SJSA1 (cell line): ENCODE data around the gene IDI2. TPM values are rescaled to one million over a fixed set of nuclear protein-coding genes. Genes with fewer than 3 reads are reported as not detected.

ENCODE experiments used
- DNase-seq, 2 experiments: peaks; one replicate each; pipeline ENCODE4 v3.0.0-alpha.2; 2015 to 2020; ENCODE audit warnings: low spot score in 2 of 2, low read depth in 1 of 2
- H3K27ac ChIP-seq: fragments of 250-450 bp; sonication (Bioruptor Pico); 2 replicates; pipeline ENCODE4 v1.5.1; 2020; ENCODE audit warnings: mild to moderate bottlenecking, moderate library complexity
- H3K27me3 ChIP-seq: fragments of 250-450 bp; sonication (Bioruptor Pico); replicated peaks from 2 replicates; pipeline ENCODE4 v1.5.1; 2020; ENCODE audit warnings: mild to moderate bottlenecking, moderate library complexity
- H3K36me3 ChIP-seq: fragments of 250-450 bp; sonication (Bioruptor Pico); 2 replicates; pipeline ENCODE4 v1.5.1; 2020; ENCODE audit warnings: mild to moderate bottlenecking
- H3K4me1 ChIP-seq: fragments of 250-450 bp; sonication (Bioruptor Pico); replicated peaks from 2 replicates; pipeline ENCODE4 v1.6.1; 2021; ENCODE audit warnings: mild to moderate bottlenecking
- H3K4me3 ChIP-seq: fragments of 250-450 bp; sonication (Bioruptor Pico); 2 replicates; pipeline ENCODE4 v1.5.1; 2020; ENCODE audit warnings: mild to moderate bottlenecking
- H3K9me3 ChIP-seq: fragments of 250-450 bp; sonication (Bioruptor Pico); replicated peaks from 2 replicates; pipeline ENCODE4 v1.5.1; 2020; ENCODE audit warnings: mild to moderate bottlenecking
- total RNA-seq: library from RNA; depleted of rRNA; stranded (reverse); fragments of >200 nt; shearing (Covaris generic); gene quantifications from 2 replicates; pipeline ENCODE4 v1.2.3, GENCODE V29; 2014; rRNA removed

Gene IDI2
- total RNA-seq, 1 experiment from 2014 or later: not detected

DNA sequence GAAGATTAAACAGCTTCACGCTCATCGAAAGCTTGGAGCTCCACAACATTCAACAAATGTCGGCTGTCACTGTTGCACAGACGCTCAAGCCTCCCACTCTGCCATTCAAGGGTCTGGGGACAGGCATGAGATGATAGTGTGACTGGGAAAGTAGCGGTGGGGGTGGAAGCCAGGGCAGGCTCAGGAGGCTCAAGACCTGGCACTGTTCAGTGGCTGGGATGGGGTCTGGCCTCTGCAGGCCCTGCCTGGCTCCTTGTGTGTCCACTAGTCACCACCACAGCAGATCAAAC lies 50.9 kb downstream of the IDI2 start:
- Histone ChIP-seq H3K27me3 (no peaks in the 10 kb centered on the region), H3K4me3 (no peak overlapping the region), H3K9me3 (peaks cover 13% of the 10 kb centered on the region), H3K27ac (peak overlapping the region; percentile 66), H3K36me3 (peaks cover 5% of the 10 kb centered on the region; the same call in 1 of the 2 replicates), H3K4me1 (peaks cover 46% of the 10 kb centered on the region)
- no peak for DNase-seq

DNA sequence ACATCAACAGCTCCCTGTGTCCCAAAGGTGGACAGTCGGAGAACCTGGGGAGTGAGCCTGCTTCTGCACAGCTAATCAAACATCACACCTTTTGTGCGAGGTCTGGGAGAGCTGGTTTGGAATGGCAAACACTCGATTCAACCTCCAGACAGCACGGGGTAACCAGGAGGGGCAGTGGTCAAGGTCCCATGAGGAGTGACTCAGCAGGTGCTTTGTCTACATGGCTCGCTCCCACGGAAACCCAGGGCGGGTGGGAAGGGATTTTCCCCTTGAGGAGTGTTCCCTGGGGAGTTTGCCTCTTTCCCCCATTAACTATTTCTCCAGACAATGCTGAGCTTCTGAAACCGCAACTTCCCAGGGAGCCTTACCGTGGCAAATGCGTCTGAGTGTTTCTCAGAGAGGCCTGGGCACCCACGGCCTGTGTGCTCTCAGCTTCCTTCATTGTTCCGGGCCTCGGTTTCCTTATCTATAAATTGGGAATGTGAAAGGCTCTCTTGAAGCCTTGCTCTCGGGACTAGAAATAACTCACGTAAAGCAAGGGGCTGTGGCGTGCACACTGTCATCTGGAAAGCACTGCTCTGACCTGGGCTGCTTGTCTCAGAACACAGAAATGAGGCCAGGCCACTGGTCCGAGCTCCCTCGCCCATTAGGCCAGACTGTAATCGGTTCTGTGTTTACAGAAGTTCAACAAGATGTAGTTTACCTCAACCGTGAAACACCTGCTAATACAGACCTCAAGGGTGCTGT lies 51.4 kb downstream of the IDI2 start:
- no peaks in the 10 kb centered on the region for H3K27me3 ChIP-seq
- DNase-seq: peak; percentile 84 to 92
- no peak overlapping the region for H3K4me3 ChIP-seq
- peaks cover 51% of the 10 kb centered on the region for H3K4me1 ChIP-seq
- H3K9me3 ChIP-seq: peaks cover 9% of the 10 kb centered on the region
- H3K27ac ChIP-seq: peak overlapping the region; percentile 66
- no peaks in the 10 kb centered on the region for H3K36me3 ChIP-seq

DNA sequence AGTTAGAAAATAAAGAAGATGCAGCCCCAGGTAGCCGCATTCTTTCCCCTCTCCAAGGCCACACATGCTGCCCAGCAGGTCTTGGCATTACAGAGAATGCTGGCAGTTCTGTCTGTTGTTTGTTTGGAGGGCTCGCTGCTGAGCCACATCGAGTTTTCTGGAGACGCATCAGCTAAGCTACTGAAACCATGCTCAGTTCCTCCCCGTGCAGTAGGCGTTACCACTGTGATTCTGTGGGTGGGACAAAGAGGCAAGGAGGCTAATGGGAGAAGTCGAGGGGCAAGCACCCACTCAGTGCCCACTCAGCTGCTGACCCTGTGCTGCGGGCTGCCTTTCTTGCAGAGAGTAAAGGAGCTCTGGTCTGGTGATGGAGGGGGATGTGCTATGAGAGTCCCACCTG lies 52.9 kb downstream of the IDI2 start:
- Histone ChIP-seq H3K4me3 (no peak overlapping the region), H3K27me3 (no peaks in the 10 kb centered on the region), H3K36me3 (no peaks in the 10 kb centered on the region), H3K27ac (no peak overlapping the region), H3K4me1 (peaks cover 66% of the 10 kb centered on the region), H3K9me3 (no peaks in the 10 kb centered on the region)
- no peak for DNase-seq

DNA sequence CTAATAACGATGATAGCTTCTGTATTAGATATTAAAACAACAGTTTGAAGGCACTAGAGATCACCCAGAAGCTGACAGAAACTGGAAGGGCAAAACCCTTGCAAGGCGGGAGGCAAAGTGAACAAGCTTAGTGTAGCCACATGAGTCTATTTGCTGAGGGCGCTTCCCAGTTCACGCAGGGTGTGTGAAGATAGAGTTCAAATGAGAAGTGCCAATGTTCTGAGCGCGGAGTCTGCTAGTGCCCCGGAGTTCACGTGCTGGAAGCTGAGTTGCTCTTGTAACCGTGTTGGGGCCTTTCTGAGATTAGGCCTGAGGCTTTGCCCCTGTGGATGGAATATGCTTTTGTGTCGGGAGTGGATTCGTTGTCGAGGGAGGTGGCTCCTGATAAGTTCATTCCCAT lies 54.0 kb downstream of the IDI2 start:
- H3K27me3 ChIP-seq: no peaks in the 10 kb centered on the region
- no peak overlapping the region for H3K27ac ChIP-seq
- H3K4me1 ChIP-seq: peaks cover 75% of the 10 kb centered on the region
- no peaks in the 10 kb centered on the region for H3K36me3 ChIP-seq
- no peaks in the 10 kb centered on the region for H3K9me3 ChIP-seq
- DNase-seq: no peak
- H3K4me3 ChIP-seq: no peak overlapping the region

DNA sequence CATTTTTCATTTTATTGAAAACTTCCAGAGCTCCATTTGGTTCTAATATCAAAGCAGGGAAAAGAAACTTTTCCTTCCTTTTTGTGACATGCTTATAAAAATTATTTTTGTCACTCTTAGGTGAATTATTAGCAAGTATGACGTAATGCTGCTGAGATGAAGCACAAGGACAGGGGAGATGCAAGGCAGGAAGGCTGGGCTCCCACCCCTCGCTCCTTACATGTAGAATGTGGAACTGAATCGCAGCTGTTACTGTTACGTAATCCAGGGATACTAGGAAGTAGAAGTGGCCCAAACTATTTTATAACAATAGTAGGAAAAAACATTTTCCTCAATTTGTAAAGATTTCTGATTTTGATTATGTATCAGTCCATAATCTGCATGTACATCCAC lies 54.5 kb downstream of the IDI2 start:
- peaks cover 79% of the 10 kb centered on the region for H3K4me1 ChIP-seq
- H3K27ac ChIP-seq: peak overlapping the region; percentile 38
- no peaks in the 10 kb centered on the region for H3K27me3 ChIP-seq
- no peak overlapping the region for H3K4me3 ChIP-seq
- no peaks in the 10 kb centered on the region for H3K9me3 ChIP-seq
- no peak for DNase-seq
- H3K36me3 ChIP-seq: no peaks in the 10 kb centered on the region

DNA sequence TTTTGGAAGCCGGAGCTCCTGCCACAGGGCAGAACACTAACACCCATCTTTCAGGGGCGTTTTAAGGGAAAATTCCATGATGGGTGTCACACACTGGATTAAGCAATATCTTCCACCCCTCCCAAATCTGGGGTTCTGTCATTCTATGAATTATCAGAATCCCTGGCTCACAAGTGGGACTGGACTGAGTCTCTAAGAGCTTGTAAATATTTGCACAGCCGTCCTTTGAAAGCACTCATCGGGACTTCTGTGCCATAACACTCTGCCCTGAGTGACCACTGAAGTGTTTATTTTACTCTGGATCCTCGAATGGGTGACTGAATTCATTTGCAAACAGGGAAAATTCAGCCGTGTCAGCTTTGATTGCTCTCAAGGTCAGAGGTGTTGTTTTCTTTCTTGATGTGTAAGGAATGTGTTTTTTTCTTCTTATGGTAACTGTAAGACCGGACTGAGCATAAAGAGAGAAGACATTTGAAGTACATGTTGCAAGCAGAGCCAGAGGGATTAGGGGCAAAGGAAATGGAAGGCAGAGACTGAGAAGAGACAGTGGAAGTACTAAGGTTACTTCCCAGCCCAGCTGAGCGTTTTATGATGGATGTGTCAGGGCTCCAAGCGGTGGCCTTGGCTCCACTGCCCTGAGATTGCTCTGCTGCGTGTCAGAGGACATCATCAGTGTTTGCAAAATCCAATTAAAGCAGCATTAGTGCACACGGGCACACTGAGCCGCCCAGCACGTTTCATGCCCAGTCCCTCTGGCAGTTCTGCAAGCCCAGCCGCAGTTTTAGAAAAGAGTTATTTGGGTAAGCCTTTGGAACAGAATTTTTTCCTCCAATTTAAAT lies 55.1 kb downstream of the IDI2 start:
- peak; percentile 57 to 85 for DNase-seq
- H3K27me3 ChIP-seq: no peaks in the 10 kb centered on the region
- H3K9me3 ChIP-seq: no peaks in the 10 kb centered on the region
- H3K4me3 ChIP-seq: no peak overlapping the region
- no peaks in the 10 kb centered on the region for H3K36me3 ChIP-seq
- H3K4me1 ChIP-seq: peaks cover 86% of the 10 kb centered on the region
- H3K27ac ChIP-seq: peak overlapping the region; percentile 38

DNA sequence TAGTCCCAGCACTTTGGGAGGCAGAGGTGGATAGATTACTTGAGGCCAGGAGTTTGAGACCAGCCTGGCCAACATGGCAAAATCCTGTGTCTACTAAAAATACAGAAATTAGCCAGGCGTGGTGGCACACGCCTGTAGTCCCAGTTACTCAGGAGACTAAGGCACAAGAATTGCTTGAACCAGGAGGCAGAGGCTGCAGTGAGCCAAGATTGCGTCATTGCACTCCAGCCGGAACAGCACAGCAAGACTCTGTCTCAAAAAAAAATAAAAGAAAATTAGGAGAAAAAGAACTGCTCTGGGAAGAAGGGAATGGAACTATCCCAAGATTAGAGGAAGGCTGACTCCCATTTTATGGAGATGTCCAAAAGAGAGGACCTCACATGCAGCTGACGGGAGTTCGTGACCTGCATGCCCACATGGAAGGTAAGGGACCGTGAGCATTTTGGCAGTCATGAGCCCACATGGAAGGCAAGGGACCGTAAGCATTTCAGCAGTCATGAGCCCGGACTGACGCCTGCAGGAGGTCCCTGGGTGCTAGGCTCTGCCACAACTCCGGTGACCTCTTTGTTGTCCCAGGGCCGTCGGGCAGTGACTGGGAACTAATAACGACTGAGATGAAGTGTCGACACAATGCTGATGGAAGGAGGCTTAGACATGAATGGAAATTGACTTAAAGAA lies 56.0 kb downstream of the IDI2 start:
- Histone ChIP-seq H3K27ac (peak overlapping the region; percentile 89), H3K4me1 (peaks cover 88% of the 10 kb centered on the region), H3K9me3 (no peaks in the 10 kb centered on the region), H3K27me3 (no peaks in the 10 kb centered on the region), H3K4me3 (no peak overlapping the region), H3K36me3 (no peaks in the 10 kb centered on the region)
- DNase-seq: peak in 1 of 2 experiments; percentile 52

Other genes with a start within 250 kb of the IDI2 start
- gene LARP4B, start 94.2 kb downstream of the IDI2 start, total RNA-seq: 37.8 and 47.7 TPM in 2 replicates
- 77.6 and 87.4 TPM in 2 replicates for gene GTPBP4, start 37.4 kb downstream of the IDI2 start, total RNA-seq
- 61.7 and 88.4 TPM in 2 replicates for gene IDI1, start 23.3 kb upstream of the IDI2 start, total RNA-seq
- gene WDR37, start 30.5 kb upstream of the IDI2 start, total RNA-seq: 6.2 and 8.1 TPM in 2 replicates